Neutrophil (primary cell): Measurements from ENCODE around the gene ADAMTS17.

Experiments used
- H3K27ac ChIP-seq: fragments of 200-600 bp; sonication (generic); 2 replicates; pipeline ENCODE4 v1.5.1; 2016; ENCODE audit warnings: mild to moderate bottlenecking, moderate library complexity
- H3K27me3 ChIP-seq: fragments of 200-600 bp; sonication (generic); 2 replicates; pipeline ENCODE4 v1.6.0; 2016; ENCODE audit warnings: mild to moderate bottlenecking
- H3K36me3 ChIP-seq: fragments of 200-600 bp; sonication (generic); 2 replicates; pipeline ENCODE4 v1.5.1; 2017
- H3K4me1 ChIP-seq, 2 experiments: fragments of 200-600 bp in 1 of 2; sonication (generic) in 1 of 2; 1 replicate in 1 of 2; 2 replicates in 1 of 2; pipeline versions ENCODE4 v1.5.1 to v1.6.1; 2013 to 2016; ENCODE audit warnings: low read depth in 1 of 2, low read length in 1 of 2, mild to moderate bottlenecking in 1 of 2, moderate library complexity in 1 of 2; ENCODE audit not compliant: control insufficient read depth in 1 of 2, insufficient read depth in 1 of 2
- H3K4me3 ChIP-seq, 2 experiments: fragments of 200-600 bp in 1 of 2; sonication (generic) in 1 of 2; 1 replicate in 1 of 2; 2 replicates in 1 of 2; pipeline ENCODE4 v1.5.1; 2013 to 2016; ENCODE audit warnings: low read depth in 1 of 2, low read length in 1 of 2, mild to moderate bottlenecking in 1 of 2, moderate library complexity in 1 of 2
- H3K9me3 ChIP-seq: fragments of 200-600 bp; sonication (generic); 2 replicates; pipeline ENCODE4 v1.5.1; 2016
- CTCF ChIP-seq: fragments of 200-600 bp; sonication (generic); IDR thresholded peaks from 2 replicates; pipeline ENCODE4 v1.5.1; 2016; ENCODE audit warnings: antibody characterized with exemption

The ADAMTS17 gene

GRCh38 chr15:100097342-100098127 is 244.2 kb downstream of the ADAMTS17 start:
- Histone ChIP-seq H3K27me3 (no peaks in the 10 kb centered on the region), H3K4me1 (no peaks in the 10 kb centered on the region), H3K36me3 (no peaks in the 10 kb centered on the region), H3K9me3 (no peaks in the 10 kb centered on the region), H3K27ac (no peak overlapping the region), H3K4me3 (no peak overlapping the region)
- TF ChIP-seq CTCF, result no peak

GRCh38 chr15:100096700-100097099 is 245.1 kb downstream of the ADAMTS17 start:
- Histone ChIP-seq H3K9me3 (no peaks in the 10 kb centered on the region), H3K4me3 (no peak overlapping the region)

GRCh38 chr15:100096248-100096600 is 245.6 kb downstream of the ADAMTS17 start:
- Histone ChIP-seq H3K36me3 (no peaks in the 10 kb centered on the region), H3K4me3 (no peak overlapping the region), H3K4me1 (no peaks in the 10 kb centered on the region), H3K27ac (no peak overlapping the region), H3K27me3 (no peaks in the 10 kb centered on the region), H3K9me3 (no peaks in the 10 kb centered on the region)
- TF ChIP-seq CTCF, result no peak

More at GRCh38 chr15:100096700-100097099, 245.1 kb downstream of the ADAMTS17 start:
- H3K27ac ChIP-seq, result no peak overlapping the region
- H3K27me3 ChIP-seq, result no peaks in the 10 kb centered on the region
- H3K4me1 ChIP-seq, result no peaks in the 10 kb centered on the region
- no peaks in the 10 kb centered on the region for H3K36me3 ChIP-seq
- no peak for TF ChIP-seq CTCF

- no peaks in the 10 kb centered on the region for H3K36me3 ChIP-seq
- H3K27ac ChIP-seq, result no peak overlapping the region
- no peaks in the 10 kb centered on the region for H3K27me3 ChIP-seq
- no peaks in the 10 kb centered on the region for H3K9me3 ChIP-seq
- H3K4me3 ChIP-seq, result no peak overlapping the region
- no peak for TF ChIP-seq CTCF
- H3K4me1 ChIP-seq, result no peaks in the 10 kb centered on the region
These were observed 246.1 kb downstream of the ADAMTS17 start for GRCh38 chr15:100095541-100096247.

GRCh38 chr15:100094127-100094510 is 247.7 kb downstream of the ADAMTS17 start:
- H3K4me1 ChIP-seq, result no peaks in the 10 kb centered on the region
- H3K9me3 ChIP-seq, result no peaks in the 10 kb centered on the region
- no peak for TF ChIP-seq CTCF
- H3K27me3 ChIP-seq, result no peaks in the 10 kb centered on the region
- H3K27ac ChIP-seq, result no peak overlapping the region
- H3K4me3 ChIP-seq, result no peak overlapping the region
- no peaks in the 10 kb centered on the region for H3K36me3 ChIP-seq
